HG02623 (cell line): ENCODE results near the gene TRIM46.
"Not testable (repeated sequence)": the region's sequence is repeated elsewhere in the genome, so short reads cannot be mapped to it uniquely, and the experiment has no call there.

Source experiments
- ATAC-seq: cut with Tn5 transposase; IDR thresholded peaks from one replicate; pipeline ENCODE4 v1.9.1; 2021; ENCODE audit warnings: moderate library complexity; ENCODE audit not compliant: unreplicated experiment

The TRIM46 gene

DNA sequence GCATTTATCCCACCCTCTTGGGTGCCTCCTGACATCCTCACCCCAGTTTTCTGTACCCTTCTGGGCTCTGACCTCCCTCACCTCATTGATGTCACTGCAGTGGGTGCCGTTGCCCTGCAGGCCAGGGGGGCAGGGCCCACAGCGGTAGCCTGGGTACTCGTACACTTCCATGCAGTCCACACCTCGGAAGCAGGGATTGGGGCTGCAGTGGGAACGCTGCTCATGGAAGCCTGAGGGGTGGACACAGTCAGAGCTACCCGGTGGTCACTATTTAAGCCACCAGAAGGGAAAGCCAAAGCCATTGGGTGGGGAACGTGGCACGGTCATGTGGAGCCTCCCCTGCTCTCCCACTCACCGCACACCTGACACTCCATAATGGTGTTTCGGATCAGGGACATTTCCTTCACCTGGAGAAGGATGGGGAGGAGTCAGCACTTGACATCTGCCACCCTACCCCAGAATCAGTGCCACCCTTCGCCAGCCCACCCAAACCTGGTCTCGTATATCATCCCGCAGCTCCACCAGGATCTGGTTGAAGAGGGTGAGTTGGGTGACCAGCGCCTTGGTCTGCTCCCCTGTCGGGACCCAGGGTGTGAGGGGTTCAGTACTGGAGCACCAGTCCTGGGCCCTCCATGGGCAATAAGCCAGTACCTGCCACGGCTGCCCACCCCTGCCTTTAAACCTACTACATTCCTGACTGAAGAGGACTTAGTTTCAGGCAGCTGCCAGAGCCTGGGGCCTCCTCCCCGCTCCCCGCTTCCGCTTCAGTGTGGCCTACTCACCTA, 29.3 kb downstream of the TRIM46 start:
- no peak for ATAC-seq

DNA sequence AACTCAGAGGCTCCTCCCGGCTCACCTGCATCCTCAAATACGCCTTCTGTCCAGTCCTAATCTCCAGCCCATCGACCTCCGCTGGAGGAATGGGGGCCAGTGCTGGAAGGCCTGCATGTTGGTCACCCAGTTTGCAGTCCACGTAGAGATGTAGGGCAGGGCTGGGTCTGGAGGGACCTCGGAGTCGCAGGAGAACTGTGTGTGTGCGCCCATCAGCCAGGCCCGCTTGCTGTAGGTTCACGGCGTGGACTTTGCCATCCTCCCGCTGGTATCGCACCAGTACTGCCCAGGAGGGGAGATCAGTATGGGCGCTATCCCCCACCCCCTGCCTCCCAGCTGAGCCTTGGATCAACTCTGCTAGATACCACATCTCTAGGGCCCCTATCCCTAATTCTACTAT, 31.4 kb downstream of the TRIM46 start:
- no peak for ATAC-seq

- no peak for ATAC-seq
Measured at GRCh38 chr1:155205969-155206593, 32.4 kb downstream of the TRIM46 start.

DNA sequence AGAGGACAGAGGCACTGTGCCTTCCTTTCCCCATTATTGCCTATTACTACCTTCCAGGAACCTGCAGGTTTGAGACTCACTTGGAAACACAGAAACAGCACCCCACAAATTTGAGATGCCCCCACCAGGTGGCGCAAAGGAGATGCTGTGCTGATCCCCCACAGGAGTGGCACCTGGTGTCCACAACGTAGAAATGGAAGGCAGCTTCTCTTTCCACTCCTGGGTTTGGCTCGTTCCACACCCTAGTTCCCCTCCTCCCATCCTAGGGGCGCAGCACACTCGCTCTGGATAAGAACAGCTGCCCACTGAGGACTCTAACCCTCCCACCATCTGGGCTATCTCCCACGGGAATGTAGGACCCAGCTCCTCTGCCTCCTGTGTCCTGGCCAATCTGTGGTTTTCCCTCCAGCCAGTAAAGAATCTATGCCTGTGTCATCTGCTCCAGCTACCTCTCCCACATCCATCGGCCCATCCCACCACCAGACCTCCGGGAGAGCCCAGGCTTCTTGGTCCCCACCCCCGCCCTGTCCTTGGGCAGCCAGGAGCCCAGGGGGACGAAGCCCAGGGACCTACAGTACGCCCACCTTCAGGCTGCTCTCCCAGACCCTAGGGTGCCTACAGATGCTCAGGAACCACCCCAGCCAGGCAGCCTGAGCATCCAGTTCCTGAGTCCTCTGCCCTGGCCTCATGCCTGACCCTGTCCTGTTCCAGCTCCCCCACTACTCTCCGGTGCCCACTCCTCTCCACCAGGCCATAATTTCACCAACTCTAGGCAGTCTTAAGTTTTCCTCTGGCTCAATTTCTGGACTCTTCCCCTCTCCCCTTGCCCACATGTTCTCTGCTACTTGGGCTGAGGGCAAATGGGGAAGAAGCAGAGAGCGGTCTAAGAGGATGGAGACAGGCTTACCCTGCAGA, 33.5 kb downstream of the TRIM46 start:
- no peak for ATAC-seq

DNA sequence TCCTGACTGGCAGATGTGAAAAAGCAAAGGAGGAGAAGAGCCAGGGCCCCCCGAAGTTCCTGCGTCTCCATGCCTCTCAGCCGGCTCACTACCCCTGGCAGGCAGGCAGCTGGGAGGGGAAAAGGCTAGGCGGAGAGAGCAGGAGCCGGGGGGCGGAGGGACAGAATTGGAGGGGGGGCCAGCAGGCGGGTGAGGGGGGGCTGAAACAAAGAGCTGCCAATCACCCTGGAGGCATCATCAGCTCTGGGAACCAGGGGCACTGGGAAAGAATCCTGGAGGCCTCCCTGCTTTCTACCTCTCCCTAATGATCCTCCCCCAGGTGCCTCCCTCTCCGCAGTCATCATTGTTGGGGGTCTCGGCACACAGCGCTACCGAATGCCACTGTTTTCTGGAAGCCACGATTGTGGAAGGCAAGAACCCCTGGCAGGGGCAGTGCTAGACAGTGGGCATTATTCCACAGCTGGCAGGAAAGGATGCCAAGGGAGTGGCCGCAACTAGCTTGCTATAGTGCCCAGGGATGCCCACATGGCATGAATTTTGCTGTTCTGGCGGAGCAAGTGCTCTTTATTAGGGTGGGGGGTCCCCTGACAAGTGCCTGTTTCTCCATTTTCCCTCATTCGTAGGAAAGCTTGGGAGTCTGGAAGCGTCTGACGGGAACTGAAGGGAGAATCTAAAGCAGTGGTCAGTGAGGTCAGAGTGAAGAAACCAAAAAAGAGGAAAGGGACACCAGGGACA, 34.3 kb downstream of the TRIM46 start, which contains the start of gene THBS3:
Gene THBS3 (minus strand): TSS at position 92 of the 735 bp plus-strand sequence. CDS start 21 bp downstream, at position 71.
- no peak for ATAC-seq

GRCh38 chr1:155208541-155209311, 35.1 kb downstream of the TRIM46 start, which contains the start of gene MTX1:
Gene MTX1 (plus strand): TSS chr1:155208695. CDS start chr1:155208805, 110 bp downstream.
- ATAC-seq: peak; percentile 77

GRCh38 chr1:155209312-155209721, 35.7 kb downstream of the TRIM46 start:
- no peak for ATAC-seq

DNA sequence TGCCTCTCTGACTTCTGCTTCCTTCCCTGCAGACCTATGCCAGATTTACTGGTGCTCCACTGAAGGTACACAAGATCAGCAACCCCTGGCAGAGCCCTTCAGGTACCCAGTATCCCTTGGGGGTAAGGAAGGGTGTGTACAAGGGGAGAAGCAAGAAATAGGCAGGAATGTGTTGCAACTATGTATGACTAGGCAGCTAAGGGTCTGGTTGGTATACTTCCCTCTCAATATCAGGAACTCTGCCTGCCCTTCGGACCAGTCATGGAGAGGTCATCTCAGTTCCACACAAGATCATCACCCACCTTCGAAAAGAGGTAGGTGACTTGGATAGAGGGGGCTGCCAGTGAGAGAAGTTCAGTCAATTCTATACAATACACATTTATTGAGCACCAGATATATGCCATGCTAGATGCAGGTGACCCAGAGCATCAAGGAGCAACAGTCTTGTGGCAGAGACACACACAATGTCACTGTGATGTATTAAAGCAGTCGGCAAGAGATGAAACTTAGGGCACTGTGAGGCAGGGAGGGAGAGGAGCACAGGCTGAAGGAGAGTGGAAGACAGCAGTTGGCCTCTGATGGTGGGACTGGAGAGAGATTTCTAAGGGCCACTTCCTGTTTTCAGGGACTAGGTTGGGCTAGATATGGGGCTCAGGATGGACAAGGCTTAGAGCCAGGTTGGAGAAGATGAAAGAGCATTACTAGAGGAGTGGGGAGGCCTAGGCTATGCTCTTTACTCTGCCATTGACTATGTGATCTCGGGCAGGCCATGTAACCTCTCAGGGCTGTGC, 36.9 kb downstream of the TRIM46 start:
- no peak for ATAC-seq

GRCh38 chr1:155211381-155212050, 37.9 kb downstream of the TRIM46 start:
- not testable (repeated sequence) for ATAC-seq

DNA sequence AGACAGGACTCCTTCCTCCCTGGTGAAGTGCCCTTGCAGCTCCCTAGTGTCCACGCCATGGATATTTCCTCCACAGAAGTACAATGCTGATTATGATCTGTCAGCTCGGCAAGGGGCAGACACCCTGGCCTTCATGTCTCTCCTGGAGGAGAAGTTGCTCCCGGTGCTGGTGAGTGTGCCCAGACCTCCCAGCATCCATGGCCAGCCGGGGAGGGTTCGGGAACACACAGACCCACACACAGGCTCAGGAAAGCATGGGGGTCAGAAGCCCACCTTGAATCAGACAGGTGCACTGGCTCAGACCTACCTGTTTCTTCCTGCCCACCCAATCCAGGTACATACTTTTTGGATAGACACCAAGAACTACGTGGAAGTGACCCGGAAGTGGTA, 38.4 kb downstream of the TRIM46 start:
- ATAC-seq: not testable (repeated sequence)

GRCh38 chr1:155214702-155215101, 41.1 kb downstream of the TRIM46 start:
- not testable (repeated sequence) for ATAC-seq

GRCh38 chr1:155218854-155219591, 45.4 kb downstream of the TRIM46 start:
- no peak for ATAC-seq

GRCh38 chr1:155219592-155220031, 46.0 kb downstream of the TRIM46 start:
- no peak for ATAC-seq

GRCh38 chr1:155220211-155220965, 46.7 kb downstream of the TRIM46 start:
- not testable (repeated sequence) for ATAC-seq

DNA sequence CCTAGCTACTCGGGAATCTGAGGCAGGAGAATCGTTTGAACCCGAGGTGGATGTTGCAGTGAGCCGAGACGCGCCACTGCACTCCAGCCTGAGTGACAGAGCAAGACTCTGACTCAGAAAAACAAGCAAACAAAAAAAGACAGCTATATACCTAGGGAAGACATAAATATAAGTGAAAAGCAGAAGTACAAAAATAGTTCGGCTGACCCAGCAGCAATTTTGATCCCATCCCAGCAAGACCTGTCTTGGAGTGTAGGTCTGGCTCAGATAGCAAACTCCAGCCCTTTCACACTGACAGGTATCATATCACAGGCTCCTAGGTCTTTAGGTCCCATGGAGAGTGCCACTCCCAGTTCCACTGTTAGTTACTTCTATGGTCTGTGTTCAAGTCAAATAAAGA, 49.4 kb downstream of the TRIM46 start:
- no peak for ATAC-seq

DNA sequence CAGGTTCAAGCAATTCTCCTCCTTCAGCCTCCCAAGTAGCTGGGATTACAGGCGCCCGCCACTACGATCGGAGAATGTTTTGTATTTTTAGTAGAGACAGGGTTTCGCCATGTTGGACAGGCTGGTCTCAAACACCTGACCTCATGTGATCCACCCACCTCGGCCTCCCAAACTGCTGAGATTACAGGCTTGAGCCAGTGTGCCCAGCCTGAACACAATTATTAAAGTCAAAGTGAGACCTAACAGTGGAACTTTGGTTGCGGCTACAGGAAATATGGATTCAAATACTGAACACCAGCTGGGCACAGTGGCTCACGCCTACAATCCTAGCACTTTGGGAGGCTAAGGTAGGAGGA, 51.7 kb downstream of the TRIM46 start:
- ATAC-seq: not testable (repeated sequence)
